NT2/D1 (cell line): ENCODE results near the gene KIAA1614.

Experiments
- SUZ12 ChIP-seq: IDR thresholded peaks from 2 replicates; pipeline ENCODE4 v1.6.1; 2011; ENCODE audit not compliant: insufficient read length, insufficient read depth; ENCODE audit errors: extremely low read depth
- YY1 ChIP-seq: IDR thresholded peaks from 2 replicates; pipeline ENCODE4 v1.6.1; 2011; ENCODE audit not compliant: insufficient read length, insufficient read depth
- ZNF274 ChIP-seq: IDR thresholded peaks from 2 replicates; pipeline ENCODE4 v1.6.1; 2011; ENCODE audit warnings: mild to moderate bottlenecking, low read depth, low read length

- TF ChIP-seq SUZ12 (no peak), ZNF274 (no peak), YY1 (no peak)
Observed at GRCh38 chr1:180898441-180899219, 14.1 kb upstream of the KIAA1614 start.
